SJCRH30 (cell line): Measurements from ENCODE around the gene ULBP2. TPM values are rescaled to one million over a fixed set of nuclear protein-coding genes. Genes with fewer than 3 reads are reported as not detected.
"Not testable (repeated sequence)": the region's sequence is repeated elsewhere in the genome, so short reads cannot be mapped to it uniquely, and the experiment has no call there.

Experiments
- DNase-seq, 2 experiments: peaks; one replicate each; pipeline ENCODE4 v3.0.0-alpha.2; 2015 to 2020
- H3K27ac ChIP-seq: fragments of 250-450 bp; sonication (Bioruptor Pico); 2 replicates; pipeline ENCODE4 v1.5.1; 2020; ENCODE audit warnings: mild to moderate bottlenecking, moderate library complexity
- H3K27me3 ChIP-seq: fragments of 250-450 bp; sonication (Bioruptor Pico); 2 replicates; pipeline ENCODE4 v1.5.1; 2020; ENCODE audit warnings: mild to moderate bottlenecking, moderate library complexity
- H3K36me3 ChIP-seq: fragments of 250-450 bp; sonication (Bioruptor Pico); 2 replicates; pipeline ENCODE4 v1.5.1; 2020; ENCODE audit warnings: mild to moderate bottlenecking, moderate library complexity
- H3K4me1 ChIP-seq: fragments of 250-450 bp; sonication (Bioruptor Pico); 2 replicates; pipeline ENCODE4 v1.5.1; 2020; ENCODE audit warnings: mild to moderate bottlenecking, moderate library complexity
- H3K4me3 ChIP-seq: fragments of 250-450 bp; sonication (Bioruptor Pico); 2 replicates; pipeline ENCODE4 v1.5.1; 2020; ENCODE audit warnings: mild to moderate bottlenecking, moderate library complexity
- H3K9me3 ChIP-seq: fragments of 250-450 bp; sonication (Bioruptor Pico); replicated peaks from 2 replicates; pipeline ENCODE4 v1.5.1; 2020; ENCODE audit warnings: mild to moderate bottlenecking, moderate library complexity
- total RNA-seq: library from RNA; depleted of rRNA; stranded (reverse); fragments of >200 nt; shearing (Covaris generic); gene quantifications from 2 replicates; pipeline ENCODE4 v1.2.3, GENCODE V29; 2014

The ULBP2 gene
- total RNA-seq, 1 experiment from 2014 or later = 2.7 TPM

DNA sequence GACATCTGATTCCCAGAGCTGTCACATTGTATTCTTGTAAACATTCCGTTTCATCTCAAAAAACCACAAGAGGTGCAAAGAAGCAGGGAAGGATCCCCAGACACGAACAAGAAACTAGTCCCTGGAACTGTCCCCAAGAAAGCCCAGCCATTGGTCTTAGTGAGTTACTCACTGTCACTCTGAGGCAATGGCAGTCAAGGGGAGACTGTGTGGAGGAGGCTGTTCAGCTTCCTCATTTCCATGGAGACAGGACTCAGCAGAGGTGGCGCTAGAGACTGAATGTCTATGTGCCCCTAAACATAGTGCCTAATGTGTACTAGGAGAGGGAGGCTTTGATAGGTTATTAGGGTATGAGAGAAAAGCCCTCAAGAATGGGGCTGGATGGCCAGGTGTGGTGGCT is 33.0 kb downstream of the ULBP2 start:
- no peak for DNase-seq
- Histone ChIP-seq H3K27me3 (peaks cover 12% of the 10 kb centered on the region; the same call in 1 of the 2 replicates), H3K4me3 (no peak overlapping the region), H3K36me3 (no peaks in the 10 kb centered on the region), H3K4me1 (no peaks in the 10 kb centered on the region), H3K27ac (no peak overlapping the region), H3K9me3 (no peaks in the 10 kb centered on the region)

DNA sequence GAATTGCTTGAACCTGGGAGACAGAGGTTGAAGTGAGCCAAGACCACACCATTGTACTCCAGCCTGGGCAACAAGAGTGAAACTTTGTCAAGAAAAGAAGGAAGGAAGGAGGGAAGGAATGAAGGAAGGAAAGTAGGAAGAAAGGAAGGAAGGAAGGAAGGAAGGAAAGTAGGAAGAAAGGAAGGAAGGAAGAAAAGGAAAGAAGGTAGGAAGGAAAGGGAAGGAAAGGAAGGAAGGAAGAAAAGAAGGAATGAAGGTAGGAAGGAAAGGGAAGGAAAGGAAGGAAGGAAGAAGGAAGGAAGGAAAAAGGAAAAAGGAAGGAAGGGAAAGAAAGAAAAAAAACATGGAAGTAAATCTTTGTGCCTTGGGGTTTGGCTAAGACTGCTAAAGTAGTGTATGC is 33.6 kb downstream of the ULBP2 start:
- peaks cover 12% of the 10 kb centered on the region; the same call in 1 of the 2 replicates for H3K27me3 ChIP-seq
- H3K9me3 ChIP-seq = no peaks in the 10 kb centered on the region
- no peak overlapping the region for H3K4me3 ChIP-seq
- no peaks in the 10 kb centered on the region for H3K4me1 ChIP-seq
- DNase-seq = no peak
- no peak overlapping the region for H3K27ac ChIP-seq
- no peaks in the 10 kb centered on the region for H3K36me3 ChIP-seq

DNA sequence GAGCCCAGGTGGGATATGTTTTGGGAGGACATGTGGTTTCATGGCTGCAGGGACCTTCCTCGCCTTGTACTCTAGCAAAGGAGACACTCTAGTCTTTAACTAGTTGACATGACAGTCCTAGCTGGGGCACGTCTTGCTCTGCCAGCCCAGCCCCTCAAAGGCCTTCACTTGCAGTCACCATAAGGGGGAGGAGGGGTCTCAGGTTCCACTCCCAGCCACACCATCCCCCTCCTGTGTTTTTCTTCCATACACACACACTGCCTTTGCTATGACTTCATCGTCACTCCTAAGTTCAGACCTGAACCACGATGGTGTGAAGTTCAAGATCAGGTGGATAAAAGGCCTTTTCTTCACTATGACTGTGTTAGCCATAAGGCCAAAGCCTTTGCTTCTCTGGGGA is 35.4 kb downstream of the ULBP2 start:
- H3K9me3 ChIP-seq = no peaks in the 10 kb centered on the region
- H3K27ac ChIP-seq = no peak overlapping the region
- no peak for DNase-seq
- no peaks in the 10 kb centered on the region for H3K36me3 ChIP-seq
- peaks cover 5% of the 10 kb centered on the region for H3K4me1 ChIP-seq
- H3K4me3 ChIP-seq = no peak overlapping the region
- peaks cover 12% of the 10 kb centered on the region; the same call in 1 of the 2 replicates for H3K27me3 ChIP-seq

DNA sequence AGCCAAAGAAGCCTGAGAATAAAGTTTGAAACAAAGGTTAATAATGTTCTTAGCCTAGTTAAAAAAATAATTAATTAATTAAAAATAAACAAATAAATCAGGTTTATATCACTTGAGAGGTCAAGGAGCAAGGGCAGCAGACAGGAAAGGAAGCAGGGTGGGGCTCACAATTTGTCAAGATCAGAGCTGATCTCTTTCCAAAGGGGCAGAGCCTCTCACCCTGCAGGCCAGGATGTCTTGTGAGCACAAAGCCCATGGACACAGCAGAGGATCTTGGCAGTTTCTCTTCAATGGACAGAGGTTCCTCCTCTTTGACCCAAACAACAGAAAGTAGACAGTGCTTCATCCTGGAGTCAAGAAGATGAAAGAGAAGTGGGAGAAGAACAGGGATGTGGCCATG is 36.8 kb downstream of the ULBP2 start:
- H3K4me3 ChIP-seq = no peak overlapping the region
- no peaks in the 10 kb centered on the region for H3K9me3 ChIP-seq
- no peak for DNase-seq
- H3K4me1 ChIP-seq = peaks cover 5% of the 10 kb centered on the region
- H3K27me3 ChIP-seq = peaks cover 15% of the 10 kb centered on the region
- H3K27ac ChIP-seq = no peak overlapping the region
- H3K36me3 ChIP-seq = no peaks in the 10 kb centered on the region

DNA sequence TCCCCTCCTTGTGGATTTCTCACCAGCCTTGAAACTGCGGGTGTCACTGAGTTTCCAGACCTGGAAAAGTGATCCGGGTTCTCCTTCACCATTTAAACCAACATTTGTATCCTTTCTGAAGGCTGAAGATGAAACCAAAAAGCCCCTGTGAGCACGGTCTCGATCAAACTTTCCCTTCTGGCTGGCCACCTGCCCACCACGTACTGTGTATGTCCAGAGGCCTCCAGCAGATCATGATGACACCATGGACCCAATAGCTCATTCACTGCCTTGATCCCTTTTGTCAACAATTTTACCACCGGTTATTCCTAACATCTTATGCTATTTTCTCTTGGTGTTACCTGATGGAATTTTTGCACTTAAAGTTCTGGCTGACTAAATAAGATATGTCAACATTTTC is 37.5 kb downstream of the ULBP2 start:
- peaks cover 5% of the 10 kb centered on the region for H3K4me1 ChIP-seq
- H3K4me3 ChIP-seq = no peak overlapping the region
- no peak for DNase-seq
- no peaks in the 10 kb centered on the region for H3K9me3 ChIP-seq
- H3K27ac ChIP-seq = no peak overlapping the region
- H3K27me3 ChIP-seq = peaks cover 10% of the 10 kb centered on the region
- H3K36me3 ChIP-seq = no peaks in the 10 kb centered on the region

DNA sequence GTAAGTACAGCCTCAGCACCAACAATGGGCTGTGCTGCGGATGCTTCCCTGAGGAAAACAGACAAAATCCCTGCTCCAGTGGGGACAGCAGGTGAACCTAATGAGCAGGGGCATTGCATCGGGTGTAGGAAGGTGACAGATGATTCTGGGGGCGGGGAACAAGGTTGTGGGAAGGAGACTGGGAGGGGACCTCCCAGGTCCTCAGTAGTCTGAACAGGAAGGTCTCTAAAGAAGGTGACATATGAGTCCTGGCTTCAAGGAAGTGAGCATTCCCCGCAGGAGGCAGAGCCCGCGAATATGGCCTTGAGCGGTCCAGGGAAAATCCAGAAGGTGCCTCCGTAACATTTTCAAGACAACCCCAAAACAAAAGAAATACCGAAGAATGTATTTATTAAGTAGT is 41.3 kb downstream of the ULBP2 start:
- DNase-seq = no peak
- peaks cover 5% of the 10 kb centered on the region for H3K4me1 ChIP-seq
- H3K36me3 ChIP-seq = no peaks in the 10 kb centered on the region
- peaks cover 23% of the 10 kb centered on the region for H3K27me3 ChIP-seq
- no peaks in the 10 kb centered on the region; the same call in 1 of the 2 replicates for H3K9me3 ChIP-seq
- no peak overlapping the region for H3K4me3 ChIP-seq
- no peak overlapping the region for H3K27ac ChIP-seq

DNA sequence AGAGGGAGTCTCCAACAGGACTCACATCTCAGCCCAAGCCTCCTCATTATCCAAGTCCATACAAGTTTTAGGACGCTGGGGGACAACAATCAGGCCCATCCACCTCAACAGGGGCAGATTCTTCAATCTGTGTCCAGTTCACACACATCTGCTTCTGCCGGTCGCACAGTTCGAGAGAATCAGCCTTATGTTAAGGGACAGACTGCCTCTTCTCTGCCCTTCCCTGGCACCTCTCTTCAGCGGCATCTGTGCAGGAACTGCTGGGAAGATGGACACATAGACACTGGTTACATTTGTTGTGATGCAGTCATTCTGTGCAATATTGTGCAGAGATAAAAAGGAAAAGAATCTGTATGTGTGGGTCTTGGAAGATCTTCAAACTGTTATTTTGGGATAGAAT is 43.0 kb downstream of the ULBP2 start:
- H3K4me1 ChIP-seq = peaks cover 5% of the 10 kb centered on the region
- H3K4me3 ChIP-seq = no peak overlapping the region
- no peaks in the 10 kb centered on the region; the same call in 1 of the 2 replicates for H3K9me3 ChIP-seq
- no peak overlapping the region for H3K27ac ChIP-seq
- DNase-seq = no peak
- H3K36me3 ChIP-seq = no peaks in the 10 kb centered on the region
- peaks cover 39% of the 10 kb centered on the region for H3K27me3 ChIP-seq

DNA sequence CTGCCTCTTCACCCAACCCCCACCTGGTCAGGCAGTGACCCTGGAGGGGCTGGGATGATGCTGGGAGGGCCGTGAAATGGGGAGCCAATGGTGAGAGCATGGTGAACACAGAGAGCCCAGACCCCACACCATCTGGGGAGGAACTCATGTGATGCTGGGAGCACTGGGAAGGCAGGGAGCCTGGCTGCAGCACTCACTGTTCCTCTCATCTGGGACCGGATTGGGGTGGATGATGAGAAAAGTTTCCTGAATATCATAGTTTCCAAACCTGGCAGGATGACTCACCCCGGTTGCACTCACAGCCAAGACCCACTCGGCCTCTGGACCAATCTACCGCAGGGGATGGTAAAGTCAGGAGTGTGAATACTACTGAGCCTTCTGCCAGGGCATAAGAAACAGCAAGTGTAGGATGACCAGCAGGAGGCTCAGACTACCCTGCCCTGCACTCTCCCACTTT is 43.7 kb downstream of the ULBP2 start:
- H3K27me3 ChIP-seq = peaks cover 46% of the 10 kb centered on the region
- H3K4me3 ChIP-seq = no peak overlapping the region
- peaks cover 5% of the 10 kb centered on the region for H3K4me1 ChIP-seq
- H3K9me3 ChIP-seq = no peaks in the 10 kb centered on the region; the same call in 1 of the 2 replicates
- no peak overlapping the region for H3K27ac ChIP-seq
- no peaks in the 10 kb centered on the region for H3K36me3 ChIP-seq
- DNase-seq = no peak

DNA sequence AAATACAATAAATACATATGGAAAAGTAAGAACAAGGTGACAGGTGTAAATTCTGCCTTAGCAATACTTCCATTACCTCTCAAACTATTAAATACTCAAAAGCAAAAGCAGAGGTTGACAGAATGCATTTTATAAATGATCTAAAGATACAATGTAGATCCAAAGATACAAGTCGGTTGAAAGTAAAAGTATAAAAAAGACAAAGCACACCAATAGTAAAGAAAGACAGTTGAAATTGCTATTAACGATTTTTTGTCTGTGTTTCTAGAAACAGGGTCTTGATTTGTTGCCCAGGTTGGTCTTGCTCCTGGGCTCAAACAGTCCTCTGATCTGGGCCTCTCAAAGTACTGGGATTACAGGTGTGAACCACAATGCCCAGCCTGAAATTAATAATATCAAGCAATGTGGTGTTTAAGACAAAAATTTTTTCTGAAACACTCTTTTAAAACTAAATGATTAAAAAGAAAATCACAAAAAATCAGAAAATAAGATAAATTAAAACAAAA is 45.8 kb downstream of the ULBP2 start:
- Histone ChIP-seq H3K27me3 (peaks cover 50% of the 10 kb centered on the region), H3K4me3 (no peak overlapping the region), H3K9me3 (no peaks in the 10 kb centered on the region; the same call in 1 of the 2 replicates), H3K4me1 (peaks cover 6% of the 10 kb centered on the region; the same call in 1 of the 2 replicates), H3K36me3 (no peaks in the 10 kb centered on the region), H3K27ac (no peak overlapping the region)
- no peak for DNase-seq

DNA sequence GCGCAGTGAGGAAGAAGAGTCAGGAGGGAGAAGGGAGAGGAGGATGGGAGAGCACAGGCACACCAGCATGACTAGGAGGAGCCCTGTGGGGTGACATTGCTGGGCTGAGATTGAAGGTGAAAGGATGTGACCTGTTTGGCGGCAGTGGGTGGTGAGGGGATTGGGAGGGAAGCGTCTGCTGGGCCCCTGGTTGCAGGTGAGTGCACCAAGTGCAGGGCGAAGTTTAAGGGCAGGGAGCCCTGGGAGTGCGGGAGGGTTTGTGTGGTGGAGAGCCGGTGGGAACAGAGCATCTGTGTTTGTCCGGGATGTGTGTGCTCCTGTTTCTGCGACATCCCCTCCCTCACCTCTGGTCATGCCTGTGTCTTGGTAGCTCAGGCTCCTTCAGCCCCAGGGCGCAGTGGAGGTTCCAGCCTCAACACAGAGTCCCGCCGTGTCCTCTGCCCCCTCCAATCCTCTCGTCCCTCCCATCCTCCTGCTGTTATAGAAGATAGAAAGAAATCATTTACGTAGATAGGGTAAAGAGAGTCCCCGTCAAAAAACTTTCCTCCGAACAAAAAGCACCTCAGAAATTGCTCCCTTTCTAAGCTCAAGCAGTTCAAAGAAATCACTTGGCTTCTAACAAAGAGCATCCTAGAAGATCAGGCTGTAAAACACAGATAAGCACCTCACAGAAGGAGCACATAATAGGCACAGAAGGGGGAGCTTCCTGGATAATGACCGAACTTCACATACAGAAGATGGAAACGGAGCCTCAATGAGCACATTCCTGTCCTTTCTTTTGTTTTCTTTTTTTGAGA is 46.9 kb downstream of the ULBP2 start:
- no peak overlapping the region for H3K27ac ChIP-seq
- DNase-seq = no peak
- H3K36me3 ChIP-seq = no peaks in the 10 kb centered on the region
- no peak overlapping the region for H3K4me3 ChIP-seq
- peaks cover 46% of the 10 kb centered on the region; the same call in 1 of the 2 replicates for H3K27me3 ChIP-seq
- H3K4me1 ChIP-seq = peaks cover 6% of the 10 kb centered on the region; the same call in 1 of the 2 replicates
- no peaks in the 10 kb centered on the region; the same call in 1 of the 2 replicates for H3K9me3 ChIP-seq

DNA sequence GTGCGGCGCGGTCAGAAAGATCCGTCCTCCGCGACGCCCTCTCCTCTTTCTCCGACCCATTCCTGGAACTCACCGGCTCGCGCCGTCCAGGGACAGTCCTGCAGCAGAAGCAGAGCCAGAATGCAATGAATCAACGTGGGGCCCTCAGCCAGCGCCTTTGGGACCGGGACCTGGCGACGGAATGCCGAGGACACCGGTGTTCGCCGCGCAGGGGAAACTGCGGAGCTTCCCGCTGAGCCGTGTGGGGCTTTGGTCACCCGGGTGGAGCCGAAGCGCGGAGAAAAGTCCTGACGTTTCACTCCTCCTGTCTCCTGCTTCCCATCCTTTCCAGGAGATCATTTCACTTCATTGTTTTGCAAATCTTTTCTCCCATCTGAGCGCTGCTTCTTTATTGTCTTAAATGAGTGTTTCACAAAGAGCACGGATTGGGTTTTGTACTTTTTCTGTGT is 48.4 kb downstream of the ULBP2 start:
- Histone ChIP-seq H3K9me3 (no peaks in the 10 kb centered on the region; the same call in 1 of the 2 replicates), H3K27ac (no peak overlapping the region), H3K36me3 (no peaks in the 10 kb centered on the region), H3K27me3 (peaks cover 40% of the 10 kb centered on the region; the same call in 1 of the 2 replicates), H3K4me1 (peaks cover 6% of the 10 kb centered on the region; the same call in 1 of the 2 replicates), H3K4me3 (peak overlapping the region; percentile 53)
- DNase-seq = no peak

DNA sequence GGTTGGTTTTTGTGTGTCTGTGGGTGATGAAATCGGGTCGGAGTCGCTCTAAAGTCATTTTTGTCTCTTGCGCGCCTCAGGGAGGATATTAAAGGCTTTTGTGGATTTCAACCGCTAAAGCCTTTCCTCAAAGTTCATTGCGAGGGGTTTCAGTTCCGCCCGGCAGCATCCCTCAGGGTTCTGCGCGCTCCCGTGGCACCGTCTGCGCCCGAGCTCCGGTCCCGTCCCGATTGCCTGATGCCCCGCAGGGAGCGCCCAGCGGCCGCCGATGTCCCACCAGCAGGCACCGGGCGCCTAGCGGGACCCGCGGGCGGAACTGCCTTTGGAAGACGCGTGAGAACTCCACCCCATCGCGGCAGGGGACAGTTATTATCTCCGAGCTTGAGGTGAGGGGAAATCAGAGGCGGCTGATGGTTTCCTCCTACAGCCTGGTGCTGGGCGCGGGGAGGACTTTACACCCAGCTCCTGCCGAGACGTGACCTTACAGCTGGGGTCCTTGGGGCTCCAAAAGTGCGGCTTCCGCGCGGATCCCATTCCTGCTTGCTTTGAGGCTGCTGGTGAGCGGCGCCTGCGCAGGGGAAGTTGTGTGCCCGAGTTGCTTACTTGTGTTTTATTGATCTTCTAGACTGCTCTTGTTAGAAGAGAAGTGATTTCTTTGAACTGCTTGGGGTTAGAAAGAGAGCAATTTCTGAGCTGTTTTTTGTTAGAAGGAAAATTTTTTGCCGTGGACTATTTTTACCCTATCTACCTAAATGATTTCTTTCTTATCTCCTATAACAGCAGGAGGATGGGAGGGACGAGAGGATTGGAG is 49.1 kb downstream of the ULBP2 start:
- Histone ChIP-seq H3K27ac (no peak overlapping the region), H3K36me3 (no peaks in the 10 kb centered on the region), H3K4me1 (peaks cover 9% of the 10 kb centered on the region; the same call in 1 of the 2 replicates), H3K9me3 (no peaks in the 10 kb centered on the region; the same call in 1 of the 2 replicates), H3K27me3 (peaks cover 39% of the 10 kb centered on the region; the same call in 1 of the 2 replicates), H3K4me3 (peak overlapping the region; percentile 53)
- DNase-seq = peak; percentile 45 to 57

DNA sequence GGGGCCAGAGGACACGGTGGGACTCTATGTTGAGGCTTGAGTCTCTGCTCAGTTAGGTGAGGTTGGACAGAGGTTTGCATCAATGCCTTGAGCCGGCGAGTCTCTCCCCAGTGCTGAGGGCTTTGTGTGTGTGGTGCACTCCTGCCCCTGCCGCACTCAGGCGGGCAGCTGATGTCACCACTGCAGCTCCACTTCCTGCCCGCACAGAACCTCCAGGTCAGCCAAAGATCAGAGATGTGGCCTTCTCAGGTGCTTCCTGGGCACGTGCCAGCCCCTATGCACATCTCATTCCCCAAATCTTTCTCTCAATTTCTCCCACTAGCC is 49.6 kb downstream of the ULBP2 start:
- not testable (repeated sequence) for H3K36me3 ChIP-seq, H3K27ac ChIP-seq, H3K9me3 ChIP-seq
- DNase-seq = peak in 1 of 2 experiments; percentile 43
- H3K27me3 ChIP-seq = peaks cover 34% of the 10 kb centered on the region; the same call in 1 of the 2 replicates
- H3K4me3 ChIP-seq = peak overlapping the region; percentile 53
- peaks cover 15% of the 10 kb centered on the region; the same call in 1 of the 2 replicates for H3K4me1 ChIP-seq

DNA sequence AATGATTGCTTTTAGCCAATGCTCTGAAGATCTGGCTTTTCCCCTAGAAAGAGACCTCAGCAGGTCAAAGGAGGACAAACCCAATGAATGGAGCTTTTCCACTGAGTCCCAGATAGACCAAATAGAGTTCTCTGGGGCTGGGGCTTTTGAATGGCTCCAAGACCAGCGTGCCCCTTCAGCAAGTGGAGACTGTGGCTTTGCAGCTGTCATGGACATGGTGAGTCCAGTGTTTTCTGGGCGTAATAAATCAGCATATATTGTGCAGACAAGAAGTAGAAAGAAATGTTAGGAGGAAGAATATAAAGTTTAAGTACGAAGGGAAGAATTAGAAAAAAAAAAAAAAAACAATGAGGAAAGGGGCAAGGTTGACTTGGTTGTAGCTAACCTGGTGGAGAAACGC is 50.0 kb downstream of the ULBP2 start:
- Histone ChIP-seq H3K36me3 (no peaks in the 10 kb centered on the region), H3K9me3 (no peaks in the 10 kb centered on the region; the same call in 1 of the 2 replicates), H3K4me3 (no peak overlapping the region), H3K4me1 (peaks cover 17% of the 10 kb centered on the region; the same call in 1 of the 2 replicates), H3K27ac (no peak overlapping the region), H3K27me3 (peaks cover 33% of the 10 kb centered on the region; the same call in 1 of the 2 replicates)
- peak in 1 of 2 experiments; percentile 29 for DNase-seq
